ENCODE measurements around the gene FADS2. TPM values are rescaled to one million over a fixed set of nuclear protein-coding genes. Genes with fewer than 3 reads are reported as not detected.

The FADS2 gene
- total and polyA plus RNA-seq, 2 experiments from 2014 or later, result 124 to 392 TPM

DNA sequence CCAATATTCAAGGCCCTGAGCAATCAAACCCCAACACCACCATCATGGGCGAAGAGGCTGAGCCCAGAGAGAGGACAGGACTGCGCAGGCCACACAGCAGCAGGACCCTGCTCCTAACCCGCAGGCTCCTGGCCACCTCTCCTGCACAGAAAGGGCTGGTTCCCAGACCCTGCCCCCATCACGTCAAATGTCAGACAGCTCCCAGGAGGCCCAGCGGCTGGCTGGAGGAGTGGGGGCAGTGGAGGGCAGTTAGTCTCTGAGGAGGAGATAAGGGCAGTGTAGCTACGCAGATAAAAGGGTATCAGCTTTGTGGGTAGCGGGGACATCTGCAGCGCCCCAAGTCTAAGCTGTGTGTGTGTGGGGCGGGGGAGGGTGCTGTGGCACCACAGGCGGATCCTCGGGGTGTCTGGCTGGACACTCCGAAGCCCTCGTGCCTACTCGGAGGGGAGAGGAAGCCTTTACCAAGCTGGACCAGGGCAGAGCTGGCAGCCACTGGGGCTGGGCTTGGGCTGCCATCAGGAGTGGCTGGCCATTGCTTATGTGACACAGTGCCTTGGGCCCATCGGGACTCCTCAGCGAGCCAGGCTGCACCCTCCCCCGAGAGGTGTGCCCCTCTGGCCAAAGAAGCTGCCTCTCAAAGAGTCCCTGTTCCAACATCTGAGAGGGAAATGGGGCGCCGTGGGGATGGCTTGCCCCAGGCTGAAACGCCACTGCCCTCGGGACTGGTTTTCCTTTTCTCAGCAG lies 41.8 kb downstream of the FADS2 start (continued):
- TF ChIP-seq, protein P1, sequence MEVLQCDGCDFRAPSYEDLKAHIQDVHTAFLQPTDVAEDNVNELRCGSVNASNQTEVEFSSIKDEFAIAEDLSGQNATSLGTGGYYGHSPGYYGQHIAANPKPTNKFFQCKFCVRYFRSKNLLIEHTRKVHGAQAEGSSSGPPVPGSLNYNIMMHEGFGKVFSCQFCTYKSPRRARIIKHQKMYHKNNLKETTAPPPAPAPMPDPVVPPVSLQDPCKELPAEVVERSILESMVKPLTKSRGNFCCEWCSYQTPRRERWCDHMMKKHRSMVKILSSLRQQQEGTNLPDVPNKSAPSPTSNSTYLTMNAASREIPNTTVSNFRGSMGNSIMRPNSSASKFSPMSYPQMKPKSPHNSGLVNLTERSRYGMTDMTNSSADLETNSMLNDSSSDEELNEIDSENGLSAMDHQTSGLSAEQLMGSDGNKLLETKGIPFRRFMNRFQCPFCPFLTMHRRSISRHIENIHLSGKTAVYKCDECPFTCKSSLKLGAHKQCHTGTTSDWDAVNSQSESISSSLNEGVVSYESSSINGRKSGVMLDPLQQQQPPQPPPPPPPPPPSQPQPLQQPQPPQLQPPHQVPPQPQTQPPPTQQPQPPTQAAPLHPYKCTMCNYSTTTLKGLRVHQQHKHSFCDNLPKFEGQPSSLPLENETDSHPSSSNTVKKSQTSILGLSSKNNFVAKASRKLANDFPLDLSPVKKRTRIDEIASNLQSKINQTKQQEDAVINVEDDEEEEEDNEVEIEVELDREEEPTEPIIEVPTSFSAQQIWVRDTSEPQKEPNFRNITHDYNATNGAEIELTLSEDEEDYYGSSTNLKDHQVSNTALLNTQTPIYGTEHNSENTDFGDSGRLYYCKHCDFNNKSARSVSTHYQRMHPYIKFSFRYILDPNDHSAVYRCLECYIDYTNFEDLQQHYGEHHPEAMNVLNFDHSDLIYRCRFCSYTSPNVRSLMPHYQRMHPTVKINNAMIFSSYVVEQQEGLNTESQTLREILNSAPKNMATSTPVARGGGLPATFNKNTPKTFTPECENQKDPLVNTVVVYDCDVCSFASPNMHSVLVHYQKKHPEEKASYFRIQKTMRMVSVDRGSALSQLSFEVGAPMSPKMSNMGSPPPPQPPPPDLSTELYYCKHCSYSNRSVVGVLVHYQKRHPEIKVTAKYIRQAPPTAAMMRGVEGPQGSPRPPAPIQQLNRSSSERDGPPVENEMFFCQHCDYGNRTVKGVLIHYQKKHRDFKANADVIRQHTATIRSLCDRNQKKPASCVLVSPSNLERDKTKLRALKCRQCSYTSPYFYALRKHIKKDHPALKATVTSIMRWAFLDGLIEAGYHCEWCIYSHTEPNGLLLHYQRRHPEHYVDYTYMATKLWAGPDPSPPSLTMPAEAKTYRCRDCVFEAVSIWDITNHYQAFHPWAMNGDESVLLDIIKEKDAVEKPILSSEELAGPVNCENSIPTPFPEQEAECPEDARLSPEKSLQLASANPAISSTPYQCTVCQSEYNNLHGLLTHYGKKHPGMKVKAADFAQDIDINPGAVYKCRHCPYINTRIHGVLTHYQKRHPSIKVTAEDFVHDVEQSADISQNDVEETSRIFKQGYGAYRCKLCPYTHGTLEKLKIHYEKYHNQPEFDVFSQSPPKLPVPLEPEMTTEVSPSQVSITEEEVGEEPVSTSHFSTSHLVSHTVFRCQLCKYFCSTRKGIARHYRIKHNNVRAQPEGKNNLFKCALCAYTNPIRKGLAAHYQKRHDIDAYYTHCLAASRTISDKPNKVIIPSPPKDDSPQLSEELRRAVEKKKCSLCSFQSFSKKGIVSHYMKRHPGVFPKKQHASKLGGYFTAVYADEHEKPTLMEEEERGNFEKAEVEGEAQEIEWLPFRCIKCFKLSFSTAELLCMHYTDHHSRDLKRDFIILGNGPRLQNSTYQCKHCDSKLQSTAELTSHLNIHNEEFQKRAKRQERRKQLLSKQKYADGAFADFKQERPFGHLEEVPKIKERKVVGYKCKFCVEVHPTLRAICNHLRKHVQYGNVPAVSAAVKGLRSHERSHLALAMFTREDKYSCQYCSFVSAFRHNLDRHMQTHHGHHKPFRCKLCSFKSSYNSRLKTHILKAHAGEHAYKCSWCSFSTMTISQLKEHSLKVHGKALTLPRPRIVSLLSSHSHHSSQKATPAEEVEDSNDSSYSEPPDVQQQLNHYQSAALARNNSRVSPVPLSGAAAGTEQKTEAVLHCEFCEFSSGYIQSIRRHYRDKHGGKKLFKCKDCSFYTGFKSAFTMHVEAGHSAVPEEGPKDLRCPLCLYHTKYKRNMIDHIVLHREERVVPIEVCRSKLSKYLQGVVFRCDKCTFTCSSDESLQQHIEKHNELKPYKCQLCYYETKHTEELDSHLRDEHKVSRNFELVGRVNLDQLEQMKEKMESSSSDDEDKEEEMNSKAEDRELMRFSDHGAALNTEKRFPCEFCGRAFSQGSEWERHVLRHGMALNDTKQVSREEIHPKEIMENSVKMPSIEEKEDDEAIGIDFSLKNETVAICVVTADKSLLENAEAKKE (CRISPR knock-in tag; IDR thresholded peaks at IDR 0.05), result no peak
- TF ChIP-seq REST (IDR thresholded peaks at IDR 0.05; ENCODE audit: unreplicated experiment), result no peak

- H3K36me3 ChIP-seq (ENCODE audit: insufficient read depth), result no peaks in the 10 kb centered on the region; the same call in 1 of the 2 replicates
- peaks cover 6% of the 10 kb centered on the region for H3K36me3 Mint-ChIP-seq (ENCODE audit: low read depth)
- peaks cover 34% of the 10 kb centered on the region for H3K4me1 Mint-ChIP-seq
- H4K20me1 ChIP-seq (replicated peaks; ENCODE audit: insufficient read depth), result no peaks in the 10 kb centered on the region
- no peak for ATAC-seq
- no peak overlapping the region for H3K27ac Mint-ChIP-seq
- no peak overlapping the region for H3K4me3 ChIP-seq
- H3K27me3 Mint-ChIP-seq (ENCODE audit: insufficient read depth, low read depth, poor library complexity), result peaks cover 19% of the 10 kb centered on the region
- peak overlapping the region; percentile 63; the same call in 1 of the 2 replicates for H2AFZ ChIP-seq
- no peaks in the 10 kb centered on the region for H3K9me2 ChIP-seq (ENCODE audit: insufficient read depth)
- no peak overlapping the region for H3K27ac ChIP-seq (ENCODE audit: low read depth)
- no peaks in the 10 kb centered on the region for H3K9me3 Mint-ChIP-seq
- H3K4me3 Mint-ChIP-seq, result no peak overlapping the region; the same call in 2 of the 3 replicates
- H3K4me1 ChIP-seq (ENCODE audit: insufficient read depth), result peaks cover 20% of the 10 kb centered on the region
- peak overlapping the region; percentile 68 for H3K4me2 ChIP-seq
- no peaks in the 10 kb centered on the region for H3K79me2 ChIP-seq (replicated peaks; ENCODE audit: insufficient read depth)
- H3F3A ChIP-seq (replicated peaks; ENCODE audit: low read depth), result peaks cover 17% of the 10 kb centered on the region; the same call in 1 of the 2 replicates
- no peak for DNase-seq (ENCODE audit: low spot score)
- H3K27me3 ChIP-seq (ENCODE audit: insufficient read depth), result no peaks in the 10 kb centered on the region
- no peak for TF ChIP-seq REST (IDR thresholded peaks at IDR 0.05; ENCODE audit: unreplicated experiment)
- TF ChIP-seq POLR2AphosphoS5 (IDR thresholded peaks at IDR 0.05; ENCODE audit: low read depth), result no peak
- TF ChIP-seq CTCF (conservative IDR thresholded peaks at IDR 0.05; ENCODE audit: low read depth in 2 of 2), result no peak
Observed at GRCh38 chr11:61870541-61871031, 42.5 kb downstream of the FADS2 start.
